GM12874 (cell line): ENCODE data around the gene MAP7D2.

Experiments
- CTCF ChIP-seq: IDR thresholded peaks from 2 replicates; pipeline ENCODE4 v1.5.1; 2011; ENCODE audit warnings: low read depth, mild to moderate bottlenecking, control low read depth, low read length, moderate library complexity; ENCODE audit not compliant: insufficient read depth

Gene MAP7D2

DNA sequence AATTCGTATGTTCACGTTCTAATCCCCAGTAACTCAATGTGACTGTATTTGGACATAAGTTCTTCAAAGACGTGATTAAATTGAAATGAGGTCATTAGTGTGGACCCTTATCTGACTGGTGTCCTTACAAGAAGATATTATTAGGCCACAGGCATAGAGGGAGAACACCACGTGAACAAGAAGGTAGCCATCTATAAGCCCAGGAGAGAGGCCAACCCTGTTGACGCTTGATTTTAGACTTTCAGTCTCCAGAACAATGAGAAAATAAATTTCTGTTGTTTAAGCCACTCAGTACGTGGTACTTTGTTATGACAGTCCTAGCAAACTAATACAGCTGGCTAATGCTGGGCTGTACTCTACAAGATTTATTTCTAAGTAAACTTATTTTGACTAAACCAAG is 26.4 kb upstream of the MAP7D2 start:
- no peak for TF ChIP-seq CTCF

DNA sequence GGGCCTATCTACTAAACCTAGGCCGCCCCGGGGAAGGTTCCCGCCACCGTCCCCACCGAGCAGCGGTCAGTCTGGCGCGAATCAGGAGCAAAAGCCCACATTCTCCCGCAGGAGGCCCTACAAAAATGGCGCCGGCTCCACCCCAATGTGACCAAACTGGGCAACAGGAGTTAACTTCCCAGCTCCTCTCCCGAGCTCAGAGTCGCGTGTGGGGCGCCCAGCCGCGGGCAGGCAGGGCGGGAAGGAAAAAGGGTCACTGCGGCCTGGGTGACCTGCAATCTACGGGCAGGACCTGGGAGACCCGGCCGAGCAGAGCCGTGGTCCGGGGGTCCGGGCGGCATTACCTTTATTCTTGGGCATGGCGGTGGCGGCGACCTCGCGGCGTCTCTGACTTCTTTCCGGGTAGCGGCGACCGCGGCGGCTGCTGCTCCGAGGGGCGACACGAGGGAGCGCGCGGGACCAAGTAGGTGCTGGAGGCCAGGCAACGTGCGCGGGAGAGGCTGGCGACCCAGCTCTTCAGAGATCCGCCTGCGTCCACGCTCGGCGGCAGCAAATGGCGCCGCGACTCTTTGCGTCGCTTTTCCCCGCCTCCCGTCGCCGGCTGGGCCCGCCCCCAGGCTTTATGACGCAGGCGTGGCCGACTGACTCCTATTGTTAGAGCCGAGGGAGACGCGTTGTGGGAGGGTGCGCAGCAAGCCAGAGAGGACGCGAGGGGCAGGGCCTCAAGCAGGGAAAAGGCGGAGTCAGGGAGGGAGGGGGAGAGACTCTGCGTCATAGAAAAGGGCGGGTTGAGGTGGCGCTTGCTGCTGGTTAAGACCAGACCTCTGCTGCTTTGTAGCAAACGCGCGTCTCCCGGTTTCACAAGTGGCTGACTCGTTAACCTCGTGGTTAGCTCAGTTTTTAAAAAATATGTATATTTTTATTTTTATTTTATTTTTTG is 24.8 kb upstream of the MAP7D2 start, which contains the start of gene EIF1AX:
Gene EIF1AX, minus strand, starts transcription at position 558 of the 940 bp plus-strand sequence. Its CDS starts 198 bp downstream, at position 360.
- no peak for TF ChIP-seq CTCF

DNA sequence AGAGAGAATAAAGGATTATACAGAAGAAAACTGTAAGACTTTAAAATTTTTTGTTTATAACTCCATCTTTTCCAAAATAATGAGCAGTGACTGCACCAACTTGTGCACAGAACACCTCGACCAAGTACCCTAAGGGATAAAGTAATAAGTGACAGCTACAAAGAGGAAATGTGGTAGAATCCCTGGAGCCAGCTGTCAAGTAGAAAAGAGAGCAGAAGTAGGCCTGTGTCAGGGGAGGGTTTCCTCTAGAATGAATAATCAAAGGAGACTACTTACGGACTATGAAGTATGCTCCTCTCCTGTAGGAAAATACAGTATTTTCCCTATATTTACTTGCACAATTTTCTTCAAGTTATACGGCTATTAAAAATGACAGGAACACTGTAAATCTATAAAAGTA is 23.7 kb upstream of the MAP7D2 start:
- TF ChIP-seq CTCF: no peak

DNA sequence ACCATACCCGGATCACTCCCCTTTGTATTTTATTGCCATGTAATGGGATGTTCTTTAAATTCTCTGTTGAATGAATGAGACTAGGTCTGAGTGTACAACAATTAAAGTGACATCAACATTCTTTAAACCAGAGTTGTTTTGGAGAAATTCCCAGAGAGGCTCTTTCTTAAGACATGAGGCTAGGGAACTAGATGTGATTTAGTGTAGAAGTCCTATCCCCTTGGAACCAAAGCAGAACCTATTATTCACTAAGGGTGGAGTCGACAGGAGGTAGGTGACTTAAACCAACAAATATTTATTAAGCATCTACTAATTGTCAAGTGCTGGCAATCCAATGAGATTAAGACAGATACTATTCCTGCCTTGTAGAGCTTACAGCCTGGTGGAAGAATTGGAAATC is 23.3 kb upstream of the MAP7D2 start:
- TF ChIP-seq CTCF: no peak

DNA sequence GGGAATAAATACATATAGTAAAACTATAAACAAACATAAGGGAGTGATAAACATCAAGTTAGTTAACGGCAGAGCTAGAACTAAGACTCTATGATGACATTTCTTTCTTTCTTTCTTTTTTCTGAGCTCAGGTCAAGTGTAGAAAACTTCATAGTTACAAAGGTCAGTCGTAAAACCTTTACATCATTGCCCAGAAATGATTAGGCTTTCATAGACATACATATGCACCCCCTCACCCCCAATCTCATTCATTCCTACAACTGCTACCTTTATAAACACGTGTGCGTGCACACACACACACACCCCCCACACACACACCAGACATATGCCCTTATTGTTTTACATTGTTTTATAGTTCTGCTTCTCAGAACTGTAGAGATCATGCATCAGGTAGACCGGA is 19.2 kb upstream of the MAP7D2 start:
- TF ChIP-seq CTCF: no peak

DNA sequence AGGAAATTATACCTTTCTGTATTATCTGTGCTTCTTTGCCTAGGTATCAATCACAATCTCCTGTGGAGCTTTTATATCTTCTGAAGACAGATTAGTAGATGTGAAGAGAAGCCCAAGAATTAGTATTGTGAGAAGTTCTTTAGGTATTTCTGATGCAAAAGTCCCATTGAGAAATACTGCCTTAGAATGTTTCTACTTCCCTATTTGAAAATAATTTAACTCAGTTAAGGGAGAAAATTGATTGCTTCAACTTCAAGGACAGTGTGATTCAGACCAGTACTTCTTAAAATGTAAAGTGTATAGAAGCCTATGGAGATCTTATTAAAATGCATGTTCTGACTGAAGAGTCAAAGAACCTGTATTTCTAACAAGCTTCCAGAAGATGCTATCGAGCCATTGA is 16.0 kb upstream of the MAP7D2 start:
- no peak for TF ChIP-seq CTCF

DNA sequence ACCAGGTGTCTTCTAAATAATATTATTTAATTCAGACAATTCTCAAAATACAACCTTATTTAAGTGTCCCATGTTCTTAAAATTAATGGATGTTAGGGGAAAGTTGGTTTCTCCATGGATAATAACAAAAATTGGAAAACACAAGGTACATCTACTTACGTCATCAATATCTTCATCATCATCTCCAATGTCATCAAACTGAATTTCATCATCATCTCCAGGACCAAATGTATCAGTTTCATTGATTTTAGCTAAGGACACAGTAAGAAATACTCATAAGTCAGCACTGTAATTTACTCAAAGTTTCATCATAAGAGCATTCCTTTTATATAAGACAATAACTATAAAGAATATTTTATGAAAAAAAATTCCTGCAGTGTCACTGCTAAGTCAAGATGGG is 13.7 kb upstream of the MAP7D2 start:
- no peak for TF ChIP-seq CTCF
